Cardiac fibroblast (primary cell): ENCODE results near the gene VDR.

Source experiments
- DNase-seq, 2 donors: peaks; one replicate each; pipeline versions ENCODE4 v3.0.0 to v3.0.0-alpha.2; 2010; ENCODE audit warnings: low read depth in 2 of 2
- H3K4me3 ChIP-seq, 2 donors: replicated peaks in 1 of 2; 1 replicate in 1 of 2; 2 replicates in 1 of 2; pipeline ENCODE4 v1.5.1; 2011; ENCODE audit warnings: low read depth in 2 of 2, low read length in 2 of 2, mild to moderate bottlenecking in 2 of 2, moderate library complexity in 1 of 2
- CTCF ChIP-seq: IDR thresholded peaks from one replicate; pipeline ENCODE4 v1.5.1; 2011; ENCODE audit warnings: low read depth, mild to moderate bottlenecking, low read length, inconsistent platforms

The VDR gene

DNA sequence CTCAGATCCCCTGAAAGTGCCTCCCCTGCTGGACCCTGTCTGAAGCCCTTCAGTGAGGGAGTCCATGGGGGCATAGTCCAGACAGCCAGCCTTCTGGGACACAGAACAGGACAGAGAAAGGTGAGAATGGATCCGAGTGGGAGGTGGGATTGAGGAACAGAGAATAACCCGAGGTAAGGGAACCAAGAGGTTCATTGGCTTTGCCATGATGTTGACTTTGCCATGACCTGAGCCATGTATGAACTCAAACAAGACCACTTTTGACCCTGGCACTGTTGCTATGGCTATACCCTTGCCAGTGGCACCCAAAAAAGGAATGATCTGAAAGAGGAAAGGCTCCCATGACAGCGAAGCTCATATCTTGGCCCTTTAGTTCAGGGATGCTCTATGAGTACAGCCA lies 22.6 kb upstream of the VDR start:
- TF ChIP-seq CTCF = no peak
- no peak for DNase-seq

DNA sequence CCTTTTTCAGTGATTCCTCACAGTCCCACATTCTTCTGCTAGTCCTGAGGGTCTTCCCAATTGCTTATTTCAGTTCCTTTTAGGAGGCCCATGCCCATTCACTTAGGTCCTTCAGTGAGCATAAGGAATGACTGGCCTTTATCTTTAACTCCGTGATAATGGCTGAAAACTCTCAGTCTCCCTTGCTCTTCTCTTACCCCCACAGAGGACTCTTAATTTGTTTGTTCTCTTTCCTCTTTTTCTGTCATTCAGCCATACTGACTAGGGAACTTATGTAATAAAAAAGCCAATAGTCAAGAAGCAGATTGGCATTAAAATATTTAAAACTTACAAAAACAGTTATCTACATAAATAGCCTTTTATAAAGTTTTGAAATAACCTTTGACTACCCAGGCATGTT lies 17.1 kb upstream of the VDR start:
- no peak for TF ChIP-seq CTCF
- no peak for DNase-seq

More for the DNA sequence above, 22.6 kb upstream of the VDR start:
- H3K4me3 ChIP-seq = no peak overlapping the region

GRCh38 chr12:47920913-47921312 lies 16.1 kb upstream of the VDR start:
- no peak overlapping the region for H3K4me3 ChIP-seq
- DNase-seq = no peak
- TF ChIP-seq CTCF = no peak

More for the DNA sequence above, 17.1 kb upstream of the VDR start:
- H3K4me3 ChIP-seq = no peak overlapping the region

DNA sequence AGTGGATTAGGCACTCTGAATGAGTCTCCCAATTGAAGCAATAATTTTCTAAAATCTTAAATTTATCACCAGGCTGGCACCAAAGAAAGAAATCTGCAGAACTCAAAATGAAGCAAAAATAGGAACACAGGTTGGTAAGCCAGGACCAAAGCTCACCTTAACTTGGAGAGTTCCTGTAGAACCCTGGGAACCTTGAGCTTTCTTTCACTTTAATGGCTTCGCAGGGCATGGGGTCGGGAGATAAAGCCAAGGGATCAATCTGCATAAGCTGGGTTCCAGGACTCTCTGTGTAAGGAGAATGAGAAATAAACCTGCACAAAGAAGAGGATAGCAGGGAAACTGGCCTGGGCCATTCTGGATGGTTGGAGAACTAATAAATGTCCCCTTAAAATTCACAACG lies 8.3 kb upstream of the VDR start:
- no peak overlapping the region for H3K4me3 ChIP-seq
- TF ChIP-seq CTCF = no peak
- DNase-seq = no peak

GRCh38 chr12:47912556-47912955 lies 7.8 kb upstream of the VDR start:
- no peak overlapping the region for H3K4me3 ChIP-seq
- TF ChIP-seq CTCF = no peak
- no peak for DNase-seq

DNA sequence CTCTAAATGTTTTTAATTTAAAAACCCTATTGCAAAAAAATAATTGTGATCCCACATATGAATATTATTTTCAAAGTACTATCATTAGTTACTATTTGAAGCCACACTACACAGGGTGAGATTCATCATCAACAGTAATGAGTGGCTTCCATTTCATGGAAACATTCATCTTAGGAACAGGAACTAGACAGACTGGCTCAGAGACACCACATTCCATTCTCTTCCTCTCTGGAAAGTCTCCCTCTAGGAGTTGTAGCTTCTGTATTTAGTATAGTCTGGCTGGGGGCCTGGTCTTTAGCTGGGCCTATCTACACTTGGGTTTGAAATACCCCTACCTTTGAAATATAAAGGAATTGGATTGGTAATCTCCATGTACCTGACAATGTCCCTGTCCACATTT lies 6.2 kb upstream of the VDR start:
- no peak for TF ChIP-seq CTCF
- H3K4me3 ChIP-seq = no peak overlapping the region
- no peak for DNase-seq

DNA sequence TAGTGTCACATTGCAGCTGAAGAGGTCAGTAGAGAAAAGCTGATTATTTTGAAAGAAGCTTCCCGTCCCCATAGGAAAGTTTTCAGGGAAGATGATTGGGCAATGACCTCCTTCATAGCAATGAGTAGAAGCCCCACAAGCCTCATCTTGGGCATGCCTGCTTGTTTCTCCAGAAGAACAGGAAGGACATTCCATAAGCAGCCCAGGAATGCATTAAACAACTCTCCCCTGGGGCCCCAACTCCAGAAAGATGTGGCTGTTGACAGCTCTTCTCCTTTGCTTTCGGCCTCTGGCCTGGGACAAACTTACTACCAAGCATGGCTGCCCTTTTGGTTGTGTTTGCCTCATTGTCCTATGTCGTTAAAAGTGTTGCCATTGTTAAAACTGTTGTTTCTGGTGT lies 5.7 kb upstream of the VDR start:
- DNase-seq = peak; percentile 61 to 77
- TF ChIP-seq CTCF = no peak
- no peak overlapping the region for H3K4me3 ChIP-seq
